Neural progenitor cell (in vitro differentiated cells): ENCODE data around the gene CAPSL.

Experiments used
- EZH2 ChIP-seq: fragments of 200-600 bp; sonication (generic); IDR thresholded peaks from 2 replicates; pipeline ENCODE4 v1.6.1; 2017; ENCODE audit warnings: antibody characterized with exemption, mild to moderate bottlenecking, moderate library complexity
- EZH2phosphoT487 ChIP-seq: fragments of 200-600 bp; sonication (generic); IDR thresholded peaks from 2 replicates; pipeline ENCODE4 v1.6.1; 2017; ENCODE audit warnings: antibody characterized with exemption
- TF ChIP-seq, protein P1 (sequence below): fragments of 200-600 bp; sonication (generic); IDR thresholded peaks from 2 replicates; pipeline ENCODE4 v1.5.1; 2017; ENCODE audit warnings: antibody characterized with exemption, mild to moderate bottlenecking

DNA sequence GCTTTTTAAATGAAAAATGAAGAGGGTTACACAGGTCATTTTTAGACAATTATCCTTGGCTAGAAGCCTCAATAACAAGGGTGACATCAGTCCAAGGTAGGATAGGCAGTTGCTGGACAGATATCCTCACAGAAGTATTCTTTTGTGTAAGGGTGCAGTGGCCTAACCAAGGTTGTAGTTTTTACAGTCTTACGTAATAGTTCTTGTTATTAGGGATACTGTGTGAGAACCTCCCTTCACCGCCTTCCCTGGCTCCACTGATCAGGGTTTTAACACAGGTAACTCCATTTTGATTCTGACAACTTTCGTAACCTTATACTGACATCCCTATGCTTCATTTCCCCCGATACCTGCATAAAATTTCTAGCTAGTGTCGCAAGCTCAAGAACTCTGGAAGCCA lies 8.7 kb upstream of the CAPSL start:
- TF ChIP-seq, protein P1, sequence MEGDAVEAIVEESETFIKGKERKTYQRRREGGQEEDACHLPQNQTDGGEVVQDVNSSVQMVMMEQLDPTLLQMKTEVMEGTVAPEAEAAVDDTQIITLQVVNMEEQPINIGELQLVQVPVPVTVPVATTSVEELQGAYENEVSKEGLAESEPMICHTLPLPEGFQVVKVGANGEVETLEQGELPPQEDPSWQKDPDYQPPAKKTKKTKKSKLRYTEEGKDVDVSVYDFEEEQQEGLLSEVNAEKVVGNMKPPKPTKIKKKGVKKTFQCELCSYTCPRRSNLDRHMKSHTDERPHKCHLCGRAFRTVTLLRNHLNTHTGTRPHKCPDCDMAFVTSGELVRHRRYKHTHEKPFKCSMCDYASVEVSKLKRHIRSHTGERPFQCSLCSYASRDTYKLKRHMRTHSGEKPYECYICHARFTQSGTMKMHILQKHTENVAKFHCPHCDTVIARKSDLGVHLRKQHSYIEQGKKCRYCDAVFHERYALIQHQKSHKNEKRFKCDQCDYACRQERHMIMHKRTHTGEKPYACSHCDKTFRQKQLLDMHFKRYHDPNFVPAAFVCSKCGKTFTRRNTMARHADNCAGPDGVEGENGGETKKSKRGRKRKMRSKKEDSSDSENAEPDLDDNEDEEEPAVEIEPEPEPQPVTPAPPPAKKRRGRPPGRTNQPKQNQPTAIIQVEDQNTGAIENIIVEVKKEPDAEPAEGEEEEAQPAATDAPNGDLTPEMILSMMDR, result no peak
- no peak for TF ChIP-seq EZH2
- TF ChIP-seq EZH2phosphoT487, result no peak
